A549 treated with AZD2906 at 1 μM for 4 hours (cell line): ENCODE results near the gene GGNBP2. TPM values are rescaled to one million over a fixed set of nuclear protein-coding genes. Genes with fewer than 3 reads are reported as not detected.

Experiments used
- total RNA-seq: library from RNA; stranded (reverse); fragments of 200-300 nt; extraction: Qiagen RNA extraction; gene quantifications from 5 replicates; pipeline ENCODE4 v1.2.3, GENCODE V29; 2022

GGNBP2 gene, protein sequence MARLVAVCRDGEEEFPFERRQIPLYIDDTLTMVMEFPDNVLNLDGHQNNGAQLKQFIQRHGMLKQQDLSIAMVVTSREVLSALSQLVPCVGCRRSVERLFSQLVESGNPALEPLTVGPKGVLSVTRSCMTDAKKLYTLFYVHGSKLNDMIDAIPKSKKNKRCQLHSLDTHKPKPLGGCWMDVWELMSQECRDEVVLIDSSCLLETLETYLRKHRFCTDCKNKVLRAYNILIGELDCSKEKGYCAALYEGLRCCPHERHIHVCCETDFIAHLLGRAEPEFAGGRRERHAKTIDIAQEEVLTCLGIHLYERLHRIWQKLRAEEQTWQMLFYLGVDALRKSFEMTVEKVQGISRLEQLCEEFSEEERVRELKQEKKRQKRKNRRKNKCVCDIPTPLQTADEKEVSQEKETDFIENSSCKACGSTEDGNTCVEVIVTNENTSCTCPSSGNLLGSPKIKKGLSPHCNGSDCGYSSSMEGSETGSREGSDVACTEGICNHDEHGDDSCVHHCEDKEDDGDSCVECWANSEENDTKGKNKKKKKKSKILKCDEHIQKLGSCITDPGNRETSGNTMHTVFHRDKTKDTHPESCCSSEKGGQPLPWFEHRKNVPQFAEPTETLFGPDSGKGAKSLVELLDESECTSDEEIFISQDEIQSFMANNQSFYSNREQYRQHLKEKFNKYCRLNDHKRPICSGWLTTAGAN
- total RNA-seq: 60.3 to 70.8 TPM (median 62.0 TPM) in 5 replicates

DNA sequence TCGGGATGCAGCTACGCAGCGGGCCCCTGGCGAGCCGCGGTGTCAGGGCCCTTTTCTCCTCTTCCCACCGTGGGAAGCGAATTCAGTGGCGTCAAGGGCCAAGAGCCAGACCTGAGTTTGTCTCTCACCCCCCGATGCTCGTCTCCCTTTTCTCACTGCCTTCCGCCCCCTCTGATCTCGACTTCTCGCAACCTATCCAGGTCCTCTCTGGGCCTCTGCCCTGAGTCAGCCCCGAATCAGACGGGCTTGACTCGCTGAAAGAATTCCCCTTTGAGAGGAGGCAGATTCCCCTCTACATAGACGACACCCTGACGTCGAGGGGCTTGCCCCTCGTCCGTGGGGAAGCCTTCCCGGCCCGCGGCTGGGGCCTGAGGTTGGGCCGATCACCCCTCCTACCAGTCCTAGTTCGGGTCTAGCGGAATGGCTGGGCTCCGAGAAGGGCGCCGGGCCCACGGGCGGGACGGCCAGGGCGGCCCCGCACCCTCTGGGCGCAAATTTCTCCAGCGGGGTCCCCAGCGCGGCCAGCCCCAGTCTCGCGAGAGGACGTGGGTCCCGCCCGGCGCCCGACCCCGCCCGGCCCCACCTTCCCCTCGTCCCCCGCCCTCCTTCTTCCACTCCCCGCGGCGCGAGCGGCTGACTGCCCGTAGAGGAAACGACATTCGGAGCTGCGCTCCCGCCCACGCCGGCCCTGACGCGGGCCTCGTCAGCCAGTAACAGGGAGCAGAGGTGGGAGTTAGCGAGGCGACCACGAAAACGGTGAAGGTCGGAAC is at the start of gene GGNBP2:
GGNBP2 (plus strand) TSS at position 613 of the 770 bp plus-strand sequence. CDS start 806 bp downstream, outside the sequence.

DNA sequence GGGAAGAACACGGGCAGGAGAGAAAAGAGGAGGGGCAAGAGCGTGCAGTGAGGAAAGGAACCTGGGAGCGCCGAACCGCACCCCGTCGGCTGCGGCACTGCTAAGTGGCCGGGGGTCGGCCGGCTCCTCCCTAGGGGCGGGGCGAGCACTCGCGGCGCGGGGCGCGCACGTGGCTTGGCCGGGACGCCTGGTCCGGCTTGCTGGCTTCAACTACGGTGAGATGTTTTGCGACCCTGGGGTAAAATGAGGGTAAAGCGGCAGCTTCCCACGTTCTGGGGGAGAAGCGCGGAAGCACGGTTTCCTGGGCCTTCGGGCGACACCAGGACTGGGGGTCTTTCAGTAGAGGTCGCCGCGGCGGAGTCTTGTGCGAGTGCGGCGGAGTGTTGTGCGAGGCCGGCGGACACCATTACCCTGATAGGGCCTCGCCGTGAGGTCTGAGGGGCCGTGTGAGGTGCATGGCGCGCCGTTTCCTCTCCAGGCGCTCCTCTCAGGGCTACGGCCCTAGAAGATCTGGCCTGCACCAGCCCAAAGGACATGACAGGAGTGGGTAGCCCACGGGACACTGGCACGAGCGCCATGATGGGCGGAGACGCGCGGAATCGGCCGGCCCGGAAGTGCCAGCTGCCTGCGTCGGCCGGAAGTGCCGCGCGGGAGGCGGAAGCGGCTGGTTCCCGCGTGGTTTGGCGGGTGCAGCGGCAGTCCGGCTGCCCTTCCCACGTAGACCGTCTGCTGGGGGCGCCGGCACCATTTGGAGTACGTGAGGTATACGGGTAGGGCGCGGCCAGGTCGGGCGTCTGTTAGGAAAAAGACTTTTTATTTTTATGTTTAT is 9.7 kb upstream of the GGNBP2 start, which contains the start of the genes MYO19 and PIGW:
MYO19 (minus strand) TSS at position 29 of the 829 bp plus-strand sequence. CDS start 2,330 bp downstream, outside the sequence.
PIGW (plus strand) TSS at position 148 of the 829 bp plus-strand sequence. CDS start 2,115 bp downstream, outside the sequence.

DNA sequence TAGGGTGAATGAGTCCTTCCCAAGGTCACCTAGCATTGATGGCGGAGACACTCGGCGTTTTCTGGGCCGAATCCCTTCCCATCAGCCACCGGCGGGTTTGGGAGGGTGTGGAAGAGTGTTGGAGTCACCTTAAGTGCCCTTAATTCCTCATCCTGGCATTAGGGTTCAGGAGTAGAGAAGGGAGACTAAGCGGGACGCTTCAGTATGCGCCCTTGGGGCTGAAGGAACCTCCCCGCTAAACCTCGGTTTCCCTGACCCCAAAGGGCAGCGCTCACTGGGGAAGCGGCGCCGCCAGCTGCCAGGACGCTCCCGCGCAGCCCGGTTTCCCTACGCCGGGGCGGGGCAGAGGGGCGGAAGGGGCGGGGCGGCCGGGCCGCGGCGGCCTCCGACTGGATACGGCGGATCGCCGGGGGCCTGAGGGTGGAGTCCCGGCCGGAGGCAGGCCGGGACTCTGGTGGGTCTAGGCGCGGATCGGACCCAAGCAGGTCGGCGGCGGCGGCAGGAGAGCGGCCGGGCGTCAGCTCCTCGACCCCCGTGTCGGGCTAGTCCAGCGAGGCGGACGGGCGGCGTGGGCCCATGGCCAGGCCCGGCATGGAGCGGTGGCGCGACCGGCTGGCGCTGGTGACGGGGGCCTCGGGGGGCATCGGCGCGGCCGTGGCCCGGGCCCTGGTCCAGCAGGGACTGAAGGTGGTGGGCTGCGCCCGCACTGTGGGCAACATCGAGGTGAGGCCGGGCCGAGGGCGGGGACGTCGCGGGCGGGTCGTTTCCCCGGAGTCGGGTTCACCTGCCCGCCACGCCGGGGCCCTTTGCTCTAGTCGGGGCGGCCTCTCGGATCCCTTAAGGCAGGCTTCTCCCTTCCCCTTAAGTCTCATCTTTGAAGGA is 47.0 kb downstream of the GGNBP2 start, which contains the start of gene DHRS11:
DHRS11 (plus strand) TSS at position 446 of the 882 bp plus-strand sequence; CDS start at position 577, 131 bp downstream.

DNA sequence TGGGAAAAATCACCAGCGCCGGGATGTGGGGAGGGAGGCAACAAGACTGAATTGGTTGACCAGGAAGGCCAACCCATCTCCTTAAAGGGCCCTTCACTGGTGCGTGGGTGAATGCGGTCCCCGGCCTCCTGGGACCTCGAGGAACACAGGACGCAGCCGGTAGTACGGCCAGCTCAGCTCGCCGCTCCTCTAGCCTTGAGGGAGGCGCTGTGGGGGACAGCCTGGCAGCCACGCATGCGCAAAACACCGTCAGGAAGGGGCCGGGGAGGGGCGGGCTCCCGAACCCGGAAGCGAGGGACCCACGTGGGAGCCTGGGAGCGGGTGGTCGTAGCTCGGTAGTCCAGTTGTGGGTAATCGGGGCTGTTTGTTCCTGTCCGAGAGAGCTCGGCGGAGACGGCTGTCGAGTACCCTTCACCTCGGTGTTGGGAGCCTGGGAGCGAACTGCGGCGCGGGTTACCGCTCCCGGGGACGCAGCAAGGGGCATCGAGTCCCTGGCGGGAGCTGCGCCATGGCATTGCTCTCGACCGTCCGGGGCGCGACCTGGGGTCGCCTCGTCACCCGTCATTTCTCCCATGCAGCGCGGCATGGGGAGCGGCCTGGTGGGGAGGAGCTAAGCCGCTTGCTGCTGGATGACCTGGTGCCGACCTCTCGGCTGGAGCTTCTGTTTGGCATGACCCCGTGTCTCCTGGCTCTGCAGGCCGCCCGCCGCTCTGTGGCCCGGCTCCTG is 56.7 kb downstream of the GGNBP2 start, which contains the start of gene MRM1:
MRM1 (plus strand) TSS at position 281 of the 727 bp plus-strand sequence; CDS start at position 509, 228 bp downstream.

Other genes with a start within 250 kb of the GGNBP2 start
- not detected in 5 replicates for gene TBC1D3G, start 221.0 kb upstream of the GGNBP2 start, total RNA-seq
- not detected in 5 replicates for gene TBC1D3H, start 156.5 kb upstream of the GGNBP2 start, total RNA-seq
- gene ZNHIT3, start 58.2 kb upstream of the GGNBP2 start, total RNA-seq: 77.6 to 80.9 TPM (median 80.0 TPM) in 5 replicates
- 49.7 to 55.1 TPM (median 53.9 TPM) in 5 replicates for gene MYO19, start 10.1 kb upstream of the GGNBP2 start, total RNA-seq
- gene PIGW, start 9.9 kb upstream of the GGNBP2 start, total RNA-seq: 22.5 to 27.3 TPM (median 22.9 TPM) in 5 replicates
- gene DHRS11, start 47.0 kb downstream of the GGNBP2 start, total RNA-seq: 6.0 to 9.0 TPM (median 8.5 TPM) in 5 replicates
- 12.3 to 15.5 TPM (median 15.1 TPM) in 5 replicates for gene MRM1, start 56.7 kb downstream of the GGNBP2 start, total RNA-seq